ENCODE measurements around the gene P2RY2.

DNA sequence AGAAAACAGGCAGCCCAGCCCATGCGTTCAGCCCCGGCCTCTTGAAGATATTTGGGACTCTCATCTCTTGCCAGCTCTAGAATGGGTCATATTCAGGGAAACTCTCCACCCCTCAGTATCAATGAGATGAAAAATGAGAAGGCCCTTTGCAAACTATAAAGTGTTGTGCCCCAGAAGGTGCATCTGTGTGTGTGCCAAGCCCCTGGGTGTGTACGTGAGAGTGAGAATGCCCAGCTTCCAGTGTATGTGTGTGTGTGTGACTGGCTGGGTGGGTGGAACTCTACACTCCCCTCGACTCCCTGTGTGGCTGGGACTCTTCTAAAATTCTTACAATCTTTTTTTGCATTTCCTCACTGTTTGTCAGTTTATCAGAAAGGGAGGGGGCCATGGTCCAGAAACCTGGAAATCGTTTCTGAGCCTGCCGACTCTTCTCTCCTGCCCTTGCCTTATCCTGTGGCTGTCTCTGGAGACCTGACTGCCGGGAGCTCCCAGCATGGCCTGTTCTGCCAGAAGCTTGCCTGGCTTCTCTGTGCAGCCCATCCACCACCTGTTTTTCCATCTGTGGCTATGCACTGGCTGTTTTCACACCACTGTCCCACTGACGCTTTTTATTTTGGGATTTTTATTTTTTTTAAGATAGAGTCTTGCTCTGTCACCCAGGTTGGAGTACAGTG is 55.3 kb downstream of the P2RY2 start:
- no peak for TF ChIP-seq POLR2AphosphoS5 (IDR thresholded peaks at IDR 0.05; ENCODE audit: low read depth, low read length)
- TF ChIP-seq, protein P1, sequence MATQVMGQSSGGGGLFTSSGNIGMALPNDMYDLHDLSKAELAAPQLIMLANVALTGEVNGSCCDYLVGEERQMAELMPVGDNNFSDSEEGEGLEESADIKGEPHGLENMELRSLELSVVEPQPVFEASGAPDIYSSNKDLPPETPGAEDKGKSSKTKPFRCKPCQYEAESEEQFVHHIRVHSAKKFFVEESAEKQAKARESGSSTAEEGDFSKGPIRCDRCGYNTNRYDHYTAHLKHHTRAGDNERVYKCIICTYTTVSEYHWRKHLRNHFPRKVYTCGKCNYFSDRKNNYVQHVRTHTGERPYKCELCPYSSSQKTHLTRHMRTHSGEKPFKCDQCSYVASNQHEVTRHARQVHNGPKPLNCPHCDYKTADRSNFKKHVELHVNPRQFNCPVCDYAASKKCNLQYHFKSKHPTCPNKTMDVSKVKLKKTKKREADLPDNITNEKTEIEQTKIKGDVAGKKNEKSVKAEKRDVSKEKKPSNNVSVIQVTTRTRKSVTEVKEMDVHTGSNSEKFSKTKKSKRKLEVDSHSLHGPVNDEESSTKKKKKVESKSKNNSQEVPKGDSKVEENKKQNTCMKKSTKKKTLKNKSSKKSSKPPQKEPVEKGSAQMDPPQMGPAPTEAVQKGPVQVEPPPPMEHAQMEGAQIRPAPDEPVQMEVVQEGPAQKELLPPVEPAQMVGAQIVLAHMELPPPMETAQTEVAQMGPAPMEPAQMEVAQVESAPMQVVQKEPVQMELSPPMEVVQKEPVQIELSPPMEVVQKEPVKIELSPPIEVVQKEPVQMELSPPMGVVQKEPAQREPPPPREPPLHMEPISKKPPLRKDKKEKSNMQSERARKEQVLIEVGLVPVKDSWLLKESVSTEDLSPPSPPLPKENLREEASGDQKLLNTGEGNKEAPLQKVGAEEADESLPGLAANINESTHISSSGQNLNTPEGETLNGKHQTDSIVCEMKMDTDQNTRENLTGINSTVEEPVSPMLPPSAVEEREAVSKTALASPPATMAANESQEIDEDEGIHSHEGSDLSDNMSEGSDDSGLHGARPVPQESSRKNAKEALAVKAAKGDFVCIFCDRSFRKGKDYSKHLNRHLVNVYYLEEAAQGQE (IDR thresholded peaks at IDR 0.05; ENCODE audit: insufficient read depth in 1 of 2, low read depth in 2 of 2, low read length in 2 of 2), result no peak
